Mammary epithelial cell (primary cell): ENCODE measurements around the gene ELMO1.

Experiments
- CTCF ChIP-seq, 2 donors: IDR thresholded peaks in 1 of 2; conservative IDR thresholded peaks in 1 of 2; 2 replicates each; pipeline ENCODE4 v1.5.1; 2011 to 2012; ENCODE audit warnings: inconsistent platforms in 2 of 2, low read length in 2 of 2, mild to moderate bottlenecking in 2 of 2, control low read depth in 1 of 2, low read depth in 1 of 2; ENCODE audit not compliant: insufficient read depth in 1 of 2; ENCODE audit errors: extremely low read depth in 1 of 2
- EZH2 ChIP-seq: IDR thresholded peaks from 2 replicates; pipeline ENCODE4 v1.6.1; 2012; ENCODE audit warnings: low read length, inconsistent platforms, borderline replicate concordance

GRCh38 chr7:37435156-37435855, 13.4 kb downstream of the ELMO1 start:
- TF ChIP-seq CTCF (conservative IDR thresholded peaks at IDR 0.05 in 1 of 2, IDR thresholded peaks at IDR 0.05 in 1 of 2; ENCODE audit: extremely low read depth in 1 of 2, insufficient read depth in 1 of 2, low read depth in 1 of 2, low read length in 2 of 2) (no peak), EZH2 (no peak)
